ENCODE data around the gene CACNA1C.

GRCh38 chr12:2479851-2480535 is 427.2 kb downstream of the CACNA1C start:
- TF ChIP-seq POLR2A (IDR thresholded peaks at IDR 0.05), result no peak
- no peak for TF ChIP-seq CTCF (IDR thresholded peaks at IDR 0.05)
